WERI-Rb-1 (cell line): Measurements from ENCODE around the gene POSTN.

Experiments
- DNase-seq: peaks from one replicate; pipeline ENCODE4 v3.0.0-alpha.2; 2020
- H3K27ac ChIP-seq: fragments of 250-450 bp; sonication (Bioruptor Pico); 2 replicates; pipeline ENCODE4 v1.5.1; 2020; ENCODE audit warnings: mild to moderate bottlenecking, moderate library complexity
- H3K27me3 ChIP-seq: fragments of 250-450 bp; sonication (Bioruptor Pico); 2 replicates; pipeline ENCODE4 v1.5.1; 2021; ENCODE audit warnings: mild to moderate bottlenecking, low read depth, moderate library complexity; ENCODE audit not compliant: insufficient read depth, severe bottlenecking
- H3K36me3 ChIP-seq: fragments of 250-450 bp; sonication (Bioruptor Pico); 2 replicates; pipeline ENCODE4 v1.5.1; 2020; ENCODE audit warnings: mild to moderate bottlenecking, moderate library complexity
- H3K4me3 ChIP-seq: 2 replicates; pipeline ENCODE4 v1.5.1; 2011; ENCODE audit warnings: low read depth, mild to moderate bottlenecking, control low read depth, low read length
- H3K9me3 ChIP-seq: fragments of 250-450 bp; sonication (Bioruptor Pico); 2 replicates; pipeline ENCODE4 v1.5.1; 2021; ENCODE audit warnings: mild to moderate bottlenecking, moderate library complexity; ENCODE audit not compliant: severe bottlenecking
- CTCF ChIP-seq: IDR thresholded peaks from 2 replicates; pipeline ENCODE4 v1.5.1; 2011; ENCODE audit warnings: low read depth, mild to moderate bottlenecking, control low read depth, inconsistent platforms, low read length

Gene POSTN

GRCh38 chr13:37539976-37540605, 58.5 kb downstream of the POSTN start:
- no peaks in the 10 kb centered on the region for H3K36me3 ChIP-seq
- H3K27me3 ChIP-seq = no peaks in the 10 kb centered on the region
- no peak for TF ChIP-seq CTCF
- no peak overlapping the region for H3K4me3 ChIP-seq
- H3K27ac ChIP-seq = no peak overlapping the region
- H3K9me3 ChIP-seq = no peaks in the 10 kb centered on the region
- DNase-seq = no peak

GRCh38 chr13:37539170-37539569, 59.4 kb downstream of the POSTN start:
- Histone ChIP-seq H3K27ac (no peak overlapping the region), H3K4me3 (no peak overlapping the region), H3K36me3 (no peaks in the 10 kb centered on the region), H3K27me3 (no peaks in the 10 kb centered on the region), H3K9me3 (no peaks in the 10 kb centered on the region)
- TF ChIP-seq CTCF = no peak
- no peak for DNase-seq

GRCh38 chr13:37535501-37535900, 63.1 kb downstream of the POSTN start:
- no peaks in the 10 kb centered on the region for H3K27me3 ChIP-seq
- H3K36me3 ChIP-seq = no peaks in the 10 kb centered on the region
- H3K9me3 ChIP-seq = no peaks in the 10 kb centered on the region
- H3K27ac ChIP-seq = no peak overlapping the region
- no peak for TF ChIP-seq CTCF
- DNase-seq = no peak
- H3K4me3 ChIP-seq = no peak overlapping the region

- no peaks in the 10 kb centered on the region for H3K36me3 ChIP-seq
- H3K27me3 ChIP-seq = no peaks in the 10 kb centered on the region
- no peak for TF ChIP-seq CTCF
- H3K9me3 ChIP-seq = no peaks in the 10 kb centered on the region
- H3K27ac ChIP-seq = no peak overlapping the region
- no peak overlapping the region for H3K4me3 ChIP-seq
- no peak for DNase-seq
These were observed 63.9 kb downstream of the POSTN start for GRCh38 chr13:37534676-37535075.

- TF ChIP-seq CTCF = no peak
- no peak overlapping the region for H3K4me3 ChIP-seq
- DNase-seq = no peak
- H3K9me3 ChIP-seq = no peaks in the 10 kb centered on the region
- H3K27me3 ChIP-seq = no peaks in the 10 kb centered on the region
- H3K36me3 ChIP-seq = no peaks in the 10 kb centered on the region
- no peak overlapping the region for H3K27ac ChIP-seq
These were observed 64.4 kb downstream of the POSTN start for GRCh38 chr13:37534181-37534580.

- Histone ChIP-seq H3K9me3 (no peaks in the 10 kb centered on the region), H3K4me3 (no peak overlapping the region), H3K27me3 (no peaks in the 10 kb centered on the region), H3K36me3 (no peaks in the 10 kb centered on the region), H3K27ac (no peak overlapping the region)
- DNase-seq = no peak
- no peak for TF ChIP-seq CTCF
These were observed 67.5 kb downstream of the POSTN start for GRCh38 chr13:37531049-37531448.
